D721Med (cell line): ENCODE results near the gene ANO6.

ENCODE experiments used
- DNase-seq: peaks from one replicate; pipeline ENCODE4 v3.0.0; 2011; ENCODE audit warnings: low spot score; ENCODE audit not compliant: insufficient read length
- FAIRE-seq: peaks from 2 replicates; lab custom pipeline; 2011; peaks lifted over from hg19 to GRCh38; lab: Jason Lieb, UNC
- CTCF ChIP-seq: IDR thresholded peaks from 2 replicates; pipeline ENCODE4 v1.5.1; 2012; ENCODE audit warnings: mild to moderate bottlenecking, control low read depth; ENCODE audit not compliant: insufficient read depth; ENCODE audit errors: missing control alignments

Gene ANO6

GRCh38 chr12:45354399-45354798 is 138.5 kb downstream of the ANO6 start:
- no peak for DNase-seq

GRCh38 chr12:45355730-45356129 is 139.8 kb downstream of the ANO6 start:
- DNase-seq: no peak

More at GRCh38 chr12:45354399-45354798, 138.5 kb downstream of the ANO6 start:
- no peak for TF ChIP-seq CTCF
- FAIRE-seq: no peak

GRCh38 chr12:45356822-45357538 is 141.1 kb downstream of the ANO6 start:
- TF ChIP-seq CTCF: no peak
- no peak for FAIRE-seq

More at GRCh38 chr12:45355730-45356129, 139.8 kb downstream of the ANO6 start:
- FAIRE-seq: no peak
- no peak for TF ChIP-seq CTCF

GRCh38 chr12:45357539-45358417 is 141.9 kb downstream of the ANO6 start:
- TF ChIP-seq CTCF: no peak

More at GRCh38 chr12:45356822-45357538, 141.1 kb downstream of the ANO6 start:
- no peak for DNase-seq

GRCh38 chr12:45362291-45362690 is 146.4 kb downstream of the ANO6 start:
- FAIRE-seq (no peak), DNase-seq (no peak)
- no peak for TF ChIP-seq CTCF

More at GRCh38 chr12:45357539-45358417, 141.9 kb downstream of the ANO6 start:
- DNase-seq (no peak), FAIRE-seq (no peak)

- FAIRE-seq (no peak), DNase-seq (no peak)
- no peak for TF ChIP-seq CTCF
Observed at GRCh38 chr12:45363903-45364302, 148.0 kb downstream of the ANO6 start.
